ENCODE data around the gene HCN1. TPM values are rescaled to one million over a fixed set of nuclear protein-coding genes. Genes with fewer than 3 reads are reported as not detected.

The HCN1 gene
- total RNA-seq, 2 donors from 2014 or later, result 0.07 to 0.11 TPM

GRCh38 chr5:45440466-45440865, 255.7 kb downstream of the HCN1 start:
- TF ChIP-seq CTCF (IDR thresholded peaks at IDR 0.05), result no peak
- H3K9me3 ChIP-seq, result no peaks in the 10 kb centered on the region
- intact Hi-C loops (cut with DNase I), result no loop called here
- H3K4me3 ChIP-seq, result no peak overlapping the region
- DNase-seq, result no peak
- no peaks in the 10 kb centered on the region for H3K4me1 ChIP-seq
- no peak overlapping the region for H3K27ac ChIP-seq
- H3K27me3 ChIP-seq, result no peaks in the 10 kb centered on the region
- no peak overlapping the region for H3K9ac ChIP-seq (ENCODE audit: low read depth in 2 of 2, low read length in 2 of 2)
- no peaks in the 10 kb centered on the region for H3K36me3 ChIP-seq

GRCh38 chr5:45437752-45438151, 258.4 kb downstream of the HCN1 start:
- intact Hi-C loops (cut with DNase I), result no loop called here
- H3K4me1 ChIP-seq, result no peaks in the 10 kb centered on the region
- H3K36me3 ChIP-seq, result no peaks in the 10 kb centered on the region
- TF ChIP-seq CTCF (IDR thresholded peaks at IDR 0.05), result no peak
- no peak overlapping the region for H3K4me3 ChIP-seq
- no peak for DNase-seq
- H3K27me3 ChIP-seq, result no peaks in the 10 kb centered on the region
- no peak overlapping the region for H3K27ac ChIP-seq
- H3K9me3 ChIP-seq, result no peaks in the 10 kb centered on the region
- no peak overlapping the region for H3K9ac ChIP-seq (ENCODE audit: low read depth in 2 of 2, low read length in 2 of 2)

GRCh38 chr5:45417285-45417998, 278.7 kb downstream of the HCN1 start:
- Histone ChIP-seq H3K4me3 (no peak overlapping the region), H3K36me3 (no peaks in the 10 kb centered on the region), H3K9ac (ENCODE audit: low read depth in 2 of 2, low read length in 2 of 2) (no peak overlapping the region), H3K27me3 (no peaks in the 10 kb centered on the region), H3K4me1 (no peaks in the 10 kb centered on the region), H3K9me3 (no peaks in the 10 kb centered on the region), H3K27ac (no peak overlapping the region)
- no peak for TF ChIP-seq CTCF (IDR thresholded peaks at IDR 0.05)
- no peak for DNase-seq
- intact Hi-C loops (cut with DNase I), result no loop called here

DNA sequence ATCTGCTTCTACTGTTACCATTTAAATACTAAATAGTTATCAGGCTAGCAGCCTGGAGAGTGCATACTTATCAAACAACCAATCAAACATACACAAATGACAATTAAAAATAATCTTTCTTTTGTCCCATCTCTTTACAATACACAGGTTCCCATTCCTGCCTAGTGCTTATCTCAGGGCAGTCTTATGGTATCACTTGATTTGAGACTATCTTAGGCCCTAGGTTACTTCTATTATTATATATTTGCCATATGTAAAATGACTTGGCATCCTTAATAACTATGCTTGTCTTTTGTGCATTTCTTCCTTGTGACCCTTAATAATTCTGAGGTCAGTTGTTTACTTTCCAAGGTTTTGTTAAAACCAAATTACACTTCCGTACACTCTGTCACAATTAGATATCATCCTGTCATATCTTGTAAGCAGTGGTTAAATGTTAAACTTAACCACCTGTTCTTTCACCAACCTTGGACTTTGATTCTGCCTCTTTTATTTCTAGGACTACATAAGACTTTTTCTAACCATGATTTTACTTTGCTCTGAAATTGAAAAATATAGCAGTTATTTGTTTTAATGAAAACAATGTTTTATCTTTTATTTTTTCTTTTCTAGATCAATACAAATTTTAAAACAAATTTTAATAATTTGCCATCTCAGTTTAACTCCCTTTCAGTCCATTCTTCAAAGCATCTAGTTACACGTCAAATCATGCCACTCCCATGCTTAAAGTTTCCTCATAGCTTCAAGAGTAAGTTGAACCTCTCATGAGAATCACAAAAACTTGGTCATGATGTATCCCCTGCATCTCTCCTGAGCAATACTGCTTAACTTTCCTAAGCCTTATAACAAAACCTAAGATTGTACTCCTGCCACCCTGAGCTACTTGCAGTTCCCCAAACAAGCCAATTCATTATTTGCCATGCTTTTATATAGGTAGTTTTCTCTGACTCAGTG, 281.3 kb downstream of the HCN1 start:
- DNase-seq, result no peak
- Histone ChIP-seq H3K27me3 (no peaks in the 10 kb centered on the region), H3K4me1 (no peaks in the 10 kb centered on the region), H3K36me3 (no peaks in the 10 kb centered on the region), H3K27ac (peak overlapping the region; percentile 24), H3K9me3 (no peaks in the 10 kb centered on the region), H3K9ac (ENCODE audit: low read depth in 2 of 2, low read length in 2 of 2) (no peak overlapping the region), H3K4me3 (no peak overlapping the region)
- intact Hi-C loops (cut with DNase I), result no loop called here
- TF ChIP-seq CTCF (IDR thresholded peaks at IDR 0.05), result no peak

DNA sequence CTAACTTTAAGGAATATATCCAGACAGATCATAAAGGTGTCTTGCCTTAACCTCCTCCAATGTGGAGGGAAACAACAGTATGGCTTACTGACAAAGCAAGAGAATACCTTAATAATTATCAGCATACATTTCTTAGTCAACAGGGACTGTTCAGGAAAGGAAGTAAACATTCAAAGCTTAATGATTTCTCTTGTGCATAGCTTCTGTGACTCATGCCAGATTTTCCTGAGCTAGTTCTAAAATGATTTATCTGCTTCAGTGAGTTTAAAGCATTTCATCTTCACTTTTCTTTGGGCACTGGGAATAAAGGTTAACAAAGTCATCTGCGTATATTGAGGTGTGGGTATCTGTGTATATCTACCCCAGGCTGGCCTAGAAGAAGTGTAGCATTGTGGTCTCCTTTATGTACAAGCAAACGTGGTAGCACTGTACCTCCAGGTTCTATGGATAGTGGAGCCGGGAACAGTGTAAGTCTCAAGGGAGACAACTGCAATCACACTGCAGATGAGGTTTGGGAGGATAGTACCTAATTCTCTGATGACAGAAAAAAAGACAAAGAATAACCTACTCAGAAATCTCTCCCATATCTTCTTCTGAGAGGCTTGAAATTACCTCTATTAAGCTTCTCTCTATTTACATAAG, 284.1 kb downstream of the HCN1 start:
- H3K27ac ChIP-seq, result no peak overlapping the region
- H3K36me3 ChIP-seq, result no peaks in the 10 kb centered on the region
- intact Hi-C loops (cut with DNase I), result no loop called here
- no peak overlapping the region for H3K4me3 ChIP-seq
- H3K4me1 ChIP-seq, result no peaks in the 10 kb centered on the region
- H3K27me3 ChIP-seq, result no peaks in the 10 kb centered on the region
- no peak for DNase-seq
- H3K9me3 ChIP-seq, result no peaks in the 10 kb centered on the region
- no peak for TF ChIP-seq CTCF (IDR thresholded peaks at IDR 0.05)
- H3K9ac ChIP-seq (ENCODE audit: low read depth in 2 of 2, low read length in 2 of 2), result no peak overlapping the region
